CD4-positive, alpha-beta T cell treated with Interleukin-17A for 4 hours (primary cell): ENCODE data around the gene PANK2.
A peak's percentile ranks its signal among the peaks of the same experiment; 100 is the strongest.
"Not testable (repeated sequence)": the region's sequence is repeated elsewhere in the genome, so short reads cannot be mapped to it uniquely, and the experiment has no call there.

Source experiments
- DNase-seq: peaks from one replicate; pipeline ENCODE4 v3.0.0-alpha.2; 2020; ENCODE audit warnings: mixed read lengths

Gene PANK2

DNA sequence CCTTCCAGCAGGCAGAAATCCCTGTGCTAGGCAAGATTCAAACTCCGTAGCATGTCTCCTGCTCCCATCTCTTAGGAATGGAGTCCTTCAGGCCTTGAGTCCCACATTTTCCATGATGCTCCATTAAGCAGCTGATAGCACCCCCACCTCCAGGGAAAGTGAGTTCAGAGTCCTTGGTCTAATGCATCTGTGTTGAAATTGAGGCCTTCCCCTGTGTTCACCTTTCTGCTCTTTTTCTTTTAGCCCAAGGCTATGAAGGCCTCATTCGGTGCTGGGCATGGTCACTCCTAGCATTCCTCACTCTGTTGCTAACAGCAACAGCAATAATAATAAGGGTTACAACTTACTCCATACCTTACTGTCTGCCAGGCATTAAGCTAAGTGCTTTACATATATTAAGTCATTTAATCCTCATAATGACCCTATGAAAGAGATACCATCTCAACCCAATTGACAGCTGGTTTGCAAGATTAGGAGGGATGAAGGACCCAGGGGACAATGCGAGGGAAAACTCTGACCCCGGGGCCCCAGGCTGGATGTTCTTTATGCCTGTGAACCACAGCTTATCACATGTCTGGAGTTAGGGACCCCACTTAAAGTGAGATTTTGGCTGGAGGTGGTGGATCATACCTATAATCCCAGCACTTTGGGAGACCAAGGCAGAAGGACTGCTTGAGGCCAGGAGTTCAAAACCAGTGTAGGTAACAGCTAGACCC is 17.5 kb upstream of the PANK2 start:
- no peak for DNase-seq

DNA sequence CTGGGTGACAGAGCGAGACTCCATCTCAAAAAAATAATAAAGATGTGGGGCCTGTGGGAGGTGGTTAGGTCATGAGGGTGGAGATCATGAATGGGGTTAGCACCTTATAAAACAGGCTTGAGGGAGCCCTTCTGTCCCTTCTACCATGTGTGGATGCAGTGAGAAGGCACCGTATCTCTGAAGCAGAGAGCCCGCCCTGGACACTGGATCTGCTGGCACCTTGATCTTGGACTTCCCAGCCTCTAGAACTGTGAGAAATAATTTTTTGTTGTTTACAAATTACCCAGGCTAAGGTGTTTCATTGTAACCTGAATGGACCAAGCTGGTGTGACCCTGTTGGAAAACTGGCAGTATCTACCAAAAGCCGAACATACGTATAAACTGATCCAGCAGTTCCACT is 15.7 kb upstream of the PANK2 start:
- no peak for DNase-seq

DNA sequence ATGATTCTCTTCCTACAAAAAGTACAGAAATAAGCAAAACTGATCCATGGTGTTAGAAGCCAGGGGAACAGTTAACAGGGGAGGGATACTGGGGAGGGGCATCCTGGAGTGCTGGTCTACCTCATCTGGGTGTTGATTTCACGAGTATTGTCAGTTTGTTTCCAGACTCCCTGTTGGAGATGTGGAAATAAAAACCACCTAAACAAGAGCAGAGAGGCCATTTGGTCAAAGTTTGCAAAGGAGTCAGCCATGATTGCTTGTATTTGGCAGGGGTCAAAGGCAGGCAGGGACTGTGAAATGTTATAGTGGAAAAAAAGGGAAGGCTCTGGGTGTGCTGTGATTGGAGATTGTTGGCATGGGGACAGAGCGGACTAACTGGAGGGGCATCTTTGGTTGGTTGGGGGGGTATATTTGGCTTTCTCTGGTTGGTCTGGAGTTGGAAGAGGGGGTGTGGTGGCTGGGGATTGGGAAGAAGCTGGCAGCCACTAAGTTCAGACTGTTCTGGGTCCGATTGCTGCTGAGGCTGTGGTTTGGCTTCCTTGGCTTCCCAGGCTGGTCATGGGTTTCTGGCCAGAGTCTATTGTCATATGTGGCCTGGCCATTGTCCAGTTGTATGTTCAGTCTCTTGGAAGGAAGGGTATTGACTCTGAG is 14.9 kb upstream of the PANK2 start:
- DNase-seq, result no peak

DNA sequence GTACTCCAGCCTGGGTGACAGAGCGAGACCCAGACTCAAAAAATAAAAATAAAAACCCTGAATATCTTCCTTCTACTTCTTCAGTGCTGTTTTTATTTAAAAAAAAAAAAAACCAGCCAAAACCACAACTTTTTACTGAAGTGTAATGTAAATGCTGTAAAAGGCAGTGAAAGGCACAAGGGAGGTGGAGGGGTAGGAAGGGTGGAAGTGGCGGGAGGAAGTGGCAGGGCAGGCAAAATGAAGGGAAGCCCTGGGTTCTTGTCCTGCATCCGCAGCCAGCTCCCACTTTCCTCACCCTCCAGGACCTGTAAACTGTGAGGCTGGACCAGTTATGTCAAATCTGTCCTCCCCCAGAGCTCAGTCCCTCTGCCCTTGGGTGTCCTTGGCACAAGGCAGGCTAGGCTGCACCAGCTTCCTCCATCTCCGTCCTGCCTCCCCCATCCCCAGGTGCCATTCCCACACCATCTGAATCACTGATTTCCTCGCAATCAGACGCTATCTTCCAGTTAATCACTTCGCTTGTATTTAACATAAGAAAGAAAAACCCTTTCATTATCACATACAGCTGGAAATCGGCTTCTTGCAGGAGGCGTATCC is 13.7 kb upstream of the PANK2 start:
- no peak for DNase-seq

DNA sequence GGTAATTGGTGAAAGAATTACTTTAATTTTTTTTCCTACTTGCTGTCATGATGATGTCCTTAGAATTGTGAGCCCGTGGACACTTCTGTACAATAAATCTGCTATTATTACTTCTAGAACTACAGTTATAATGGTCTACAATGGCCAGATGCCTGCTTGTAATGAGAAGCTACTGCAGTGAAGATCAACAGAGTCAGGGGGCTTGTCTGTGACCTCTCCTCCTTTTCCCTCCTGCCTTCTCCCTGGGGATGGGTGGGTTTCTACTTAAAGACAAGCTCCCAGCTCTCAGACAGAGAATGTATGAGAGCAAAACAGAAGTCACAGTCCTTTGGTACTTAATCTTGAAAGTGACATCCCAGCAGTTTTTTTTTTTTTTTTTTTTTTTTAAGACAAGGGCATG is 13.2 kb upstream of the PANK2 start:
- DNase-seq, result no peak

DNA sequence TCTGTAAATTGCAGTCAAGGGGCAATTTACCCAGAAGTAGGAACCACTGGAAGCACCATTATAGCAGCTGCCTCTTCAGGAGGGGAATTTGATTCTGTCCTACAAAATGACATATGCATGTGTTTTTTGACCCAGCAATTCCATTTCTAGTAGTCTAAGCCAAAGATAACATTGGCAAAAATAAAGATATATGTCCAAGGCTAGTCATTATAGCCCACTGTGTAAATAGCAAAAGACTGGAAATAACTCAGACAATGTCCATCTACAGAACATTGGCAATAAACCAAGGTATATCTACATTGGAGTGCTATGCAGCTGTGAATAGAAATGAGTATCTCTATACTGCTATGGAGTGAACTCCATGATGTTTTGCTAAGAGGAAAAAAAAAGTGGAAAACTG is 12.5 kb upstream of the PANK2 start:
- DNase-seq, result no peak

DNA sequence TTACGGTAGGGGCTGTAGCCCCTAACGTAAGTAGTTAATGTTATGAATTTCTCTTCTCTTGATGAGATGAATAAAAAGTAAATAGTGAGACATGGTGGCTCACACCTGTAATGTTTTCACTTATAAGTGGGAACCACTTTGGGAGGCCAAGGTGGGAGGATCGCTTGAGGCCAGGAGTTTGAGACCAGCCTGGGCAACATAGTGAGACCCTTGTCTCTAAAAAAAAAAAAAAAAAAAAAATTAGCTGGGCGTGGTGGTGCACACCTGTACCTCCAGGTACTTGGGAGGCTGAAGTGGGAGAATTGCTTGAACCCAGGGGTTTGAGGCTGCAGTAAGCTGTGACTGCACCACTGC is 10.3 kb upstream of the PANK2 start:
- DNase-seq, result not testable (repeated sequence)

DNA sequence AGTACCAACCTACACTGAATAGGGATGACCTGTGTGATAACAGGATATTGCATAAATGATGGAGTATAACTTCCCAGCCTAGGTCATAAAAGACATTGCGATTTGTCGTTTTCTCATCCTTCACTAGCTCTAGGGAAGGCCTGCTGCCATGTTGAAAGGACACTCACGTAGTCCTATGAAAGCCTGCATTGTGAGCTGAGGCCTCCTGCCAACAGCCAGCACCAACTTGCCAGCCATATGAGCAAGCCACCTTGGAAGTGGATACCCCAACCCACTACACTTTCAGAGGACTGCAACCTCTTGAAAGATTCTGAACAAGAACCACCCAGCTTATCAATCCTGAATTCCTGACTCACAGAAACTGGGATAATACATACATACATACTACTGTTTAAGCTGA is 3.5 kb upstream of the PANK2 start:
- DNase-seq, result no peak

DNA sequence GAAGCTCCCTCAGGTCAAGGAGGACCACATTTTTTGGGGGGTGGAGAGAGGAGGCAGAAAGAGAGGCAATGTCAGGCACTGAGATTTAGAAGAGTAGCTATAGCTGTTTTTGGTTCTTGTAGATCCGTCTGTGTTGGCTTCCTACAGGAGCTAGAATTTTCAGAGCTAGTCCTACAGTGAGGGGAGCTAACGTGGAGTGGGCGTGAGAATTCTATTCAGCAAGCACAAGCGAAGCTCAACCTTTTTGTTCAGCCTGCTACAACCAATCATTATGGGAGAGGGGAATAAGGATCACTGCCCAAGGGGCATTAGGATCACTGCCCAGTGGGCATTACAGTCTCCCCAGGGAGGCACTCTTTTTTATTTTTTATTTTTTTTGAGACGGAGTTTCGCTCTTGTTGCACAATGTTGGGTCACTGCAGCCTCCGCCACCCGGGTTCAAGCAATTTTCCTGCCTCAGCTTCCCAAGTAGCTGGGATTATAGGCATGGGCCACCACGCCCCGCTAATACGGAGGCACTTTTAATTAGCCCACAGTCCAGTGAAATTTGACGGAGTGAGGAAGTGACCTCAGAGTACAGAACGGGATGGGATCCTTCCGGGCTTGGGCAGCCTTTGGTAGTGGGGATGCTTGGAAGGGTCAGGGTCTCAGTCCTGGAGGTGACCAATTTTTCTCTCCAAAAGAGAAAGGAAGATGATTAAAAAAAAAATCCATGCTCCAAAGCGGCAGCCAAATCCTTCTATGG is 1.1 kb upstream of the PANK2 start:
- no peak for DNase-seq

DNA sequence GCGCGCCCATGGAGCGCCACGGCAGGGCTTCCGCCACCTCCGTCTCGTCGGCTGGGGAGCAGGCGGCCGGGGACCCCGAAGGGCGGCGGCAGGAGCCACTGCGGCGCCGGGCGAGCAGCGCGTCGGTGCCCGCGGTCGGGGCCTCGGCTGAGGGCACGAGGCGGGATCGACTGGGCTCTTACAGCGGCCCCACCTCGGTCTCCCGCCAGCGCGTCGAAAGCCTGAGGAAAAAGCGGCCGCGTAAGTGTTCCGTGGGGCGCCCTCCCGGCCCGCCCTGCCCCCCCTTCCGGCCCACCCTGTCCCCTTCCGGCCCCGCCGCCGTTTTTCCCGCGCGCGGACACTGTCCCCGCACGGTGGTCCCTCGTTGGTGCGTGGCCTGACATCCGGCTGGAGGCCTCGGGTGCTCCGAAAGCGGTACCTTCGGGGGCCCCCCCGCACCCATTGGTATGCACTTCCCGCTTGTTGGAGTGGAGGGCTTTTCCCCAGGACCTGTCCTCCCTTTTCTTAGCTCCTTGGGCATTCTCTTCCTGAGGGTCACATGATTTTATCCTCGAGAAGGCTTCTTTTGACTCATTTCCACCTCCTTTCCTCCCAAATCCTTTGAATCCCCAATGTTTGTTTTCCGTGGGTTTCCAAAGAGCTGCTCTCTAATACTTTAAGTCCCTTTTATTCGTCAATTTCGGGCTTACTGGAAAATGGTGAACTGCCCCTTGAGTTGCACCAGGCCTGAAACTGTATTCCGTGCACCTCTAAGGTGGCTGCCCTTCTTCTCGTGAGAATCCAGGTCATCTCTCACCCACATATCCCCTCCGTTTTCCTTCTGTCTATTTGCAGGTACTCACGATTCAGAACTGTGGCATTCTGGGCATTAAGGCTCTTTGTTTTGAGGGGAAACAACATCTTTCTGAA is 556 bp downstream of the PANK2 start:
- peak; percentile 48 for DNase-seq

DNA sequence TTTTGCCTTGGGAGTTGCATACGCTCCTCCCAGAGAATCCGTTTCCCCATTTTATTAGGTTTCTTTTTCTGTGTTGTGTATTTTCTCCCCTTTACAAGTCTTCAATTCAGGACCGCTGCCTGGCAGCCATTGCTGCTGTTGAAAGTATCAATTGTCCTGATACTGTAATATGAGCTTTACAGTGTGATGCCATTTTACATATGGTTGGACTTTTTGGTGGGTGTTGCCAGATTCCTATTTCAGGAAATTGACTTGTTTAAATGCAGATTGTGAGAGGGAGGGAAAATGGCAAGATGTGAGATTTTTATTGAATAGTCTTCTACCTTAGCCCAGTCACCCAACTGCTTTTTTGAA is 1.2 kb downstream of the PANK2 start:
- DNase-seq, result no peak

DNA sequence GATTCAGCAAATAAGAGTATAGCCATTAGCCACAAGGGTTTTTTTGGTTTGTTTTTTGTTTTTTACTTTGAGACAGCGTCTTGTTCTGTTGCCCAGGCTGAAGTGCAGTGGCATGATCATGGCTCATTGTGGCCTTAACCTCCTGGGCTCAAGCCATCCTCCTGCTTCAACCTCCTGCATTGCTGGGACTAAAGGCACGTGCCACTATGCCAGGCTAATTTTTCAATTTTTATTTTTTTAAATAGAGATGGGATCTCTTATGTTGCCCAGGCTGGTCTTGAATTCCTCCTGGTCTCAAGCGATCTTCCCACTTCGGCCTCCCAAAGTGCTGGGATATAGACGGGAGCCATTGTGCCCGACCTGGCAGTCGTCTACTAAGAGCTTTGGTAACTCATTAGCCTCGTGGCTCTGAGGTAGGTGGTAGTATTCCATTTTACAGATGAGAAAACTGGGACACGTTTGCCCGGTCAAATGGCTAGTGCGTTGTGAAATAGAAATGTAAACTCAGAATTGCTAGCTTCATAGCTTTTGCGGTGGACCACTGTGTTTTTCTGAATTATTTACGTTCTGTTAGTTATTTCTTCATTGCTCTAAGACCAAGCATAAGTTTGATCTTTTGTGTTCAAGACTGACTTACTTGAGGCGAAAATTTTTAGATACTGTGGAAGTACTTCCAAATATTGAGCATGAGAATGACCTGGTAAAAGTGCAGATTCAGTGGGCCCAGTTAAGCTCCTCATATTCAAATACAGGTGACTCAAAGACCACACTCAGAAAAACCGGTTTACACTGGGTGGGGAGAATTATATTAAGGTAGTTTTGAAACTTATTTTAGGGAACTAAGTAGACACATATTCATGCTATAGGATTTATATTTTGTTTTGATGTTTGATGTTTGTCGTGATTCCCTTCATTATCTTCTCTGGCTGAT is 2.1 kb downstream of the PANK2 start:
- no peak for DNase-seq

DNA sequence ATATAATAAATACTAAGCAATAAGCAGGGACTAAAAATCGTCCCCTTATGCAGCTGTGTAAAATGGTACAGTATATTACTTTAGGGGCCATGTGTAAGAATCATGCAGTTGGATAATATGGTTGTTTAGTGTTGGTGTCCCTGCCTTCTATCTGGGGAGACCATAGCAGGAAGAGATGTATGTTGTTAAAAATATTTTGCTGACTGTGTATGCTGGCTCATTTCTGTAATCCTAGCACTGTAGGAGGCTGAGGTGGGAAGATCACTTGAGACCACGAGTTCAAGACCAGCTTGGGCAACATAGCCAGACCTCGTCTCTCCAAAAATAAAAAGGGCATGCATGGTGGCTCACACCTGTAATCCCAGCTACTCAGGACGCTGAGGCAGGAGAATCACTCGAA is 5.6 kb downstream of the PANK2 start:
- DNase-seq, result no peak

DNA sequence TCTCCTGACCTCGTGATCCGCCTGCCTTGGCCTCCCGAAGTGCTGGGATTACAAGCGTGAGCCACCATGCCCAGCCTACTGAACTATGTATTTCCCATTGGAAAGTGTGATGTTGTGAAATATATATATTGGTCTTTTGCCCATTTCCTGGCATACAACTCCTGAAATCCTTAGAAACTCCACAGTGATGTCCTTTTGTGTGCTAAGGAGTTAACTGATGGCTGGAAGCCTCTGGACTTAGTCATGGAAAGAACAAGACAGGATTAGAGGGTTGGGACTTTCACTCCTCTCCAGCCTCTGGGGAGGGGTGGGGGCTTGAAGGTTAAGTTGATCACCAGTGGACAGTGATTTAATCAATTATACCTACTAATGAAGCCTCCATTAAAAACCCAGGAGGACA is 7.1 kb downstream of the PANK2 start:
- DNase-seq, result no peak

DNA sequence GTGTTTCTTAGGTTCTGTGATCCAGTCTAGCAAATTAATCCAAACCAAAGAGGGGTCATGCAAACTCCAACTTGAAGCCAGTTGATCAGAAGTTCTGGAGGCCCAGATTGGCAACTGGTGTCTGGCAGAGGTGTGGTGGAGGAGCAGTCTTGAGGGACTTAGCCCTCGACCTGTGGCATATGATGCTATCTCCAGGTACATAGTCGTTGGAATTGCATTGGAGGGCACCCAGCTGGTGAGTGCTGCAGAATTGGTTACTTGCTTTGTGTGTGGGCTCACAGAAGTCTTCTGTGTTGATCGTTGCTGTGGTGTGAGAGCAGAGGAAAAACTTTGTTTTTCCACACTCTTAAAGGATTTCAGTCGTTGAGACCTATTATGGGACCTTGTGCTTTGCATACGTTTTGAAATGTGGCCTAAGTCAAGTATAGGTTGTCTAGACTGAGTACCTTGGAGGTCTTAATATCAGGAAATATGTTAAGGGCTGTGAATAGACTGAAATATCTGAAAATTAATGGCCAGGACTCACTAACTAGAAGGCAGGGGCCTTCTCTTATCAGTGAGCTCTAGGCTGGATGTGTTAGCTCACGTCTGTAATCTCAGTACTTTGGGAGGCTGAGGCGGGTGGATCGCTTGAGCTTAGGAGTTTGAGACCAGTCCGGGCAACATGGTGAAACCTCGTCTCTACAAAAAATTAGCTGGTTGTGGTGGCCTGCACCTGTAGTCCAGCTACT is 7.8 kb downstream of the PANK2 start:
- no peak for DNase-seq

DNA sequence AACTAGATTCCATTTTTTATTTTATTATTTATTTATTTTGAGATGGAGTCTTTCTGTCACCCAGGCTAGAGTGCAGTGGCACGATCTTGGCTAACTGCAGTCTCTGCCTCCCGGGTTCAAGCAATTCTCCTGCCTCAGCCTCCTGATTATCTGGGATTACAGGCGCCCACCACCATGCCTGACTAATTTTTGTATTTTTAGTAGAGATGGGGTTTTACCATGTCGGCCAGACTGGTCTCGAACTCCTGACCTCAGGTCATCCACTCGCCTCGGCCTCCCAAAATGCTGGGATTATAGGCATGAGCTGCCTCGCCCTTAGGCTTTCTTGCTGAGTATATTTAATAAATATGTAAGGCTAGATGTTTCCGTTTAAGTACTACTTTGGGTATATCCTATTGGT is 9.0 kb downstream of the PANK2 start:
- not testable (repeated sequence) for DNase-seq

DNA sequence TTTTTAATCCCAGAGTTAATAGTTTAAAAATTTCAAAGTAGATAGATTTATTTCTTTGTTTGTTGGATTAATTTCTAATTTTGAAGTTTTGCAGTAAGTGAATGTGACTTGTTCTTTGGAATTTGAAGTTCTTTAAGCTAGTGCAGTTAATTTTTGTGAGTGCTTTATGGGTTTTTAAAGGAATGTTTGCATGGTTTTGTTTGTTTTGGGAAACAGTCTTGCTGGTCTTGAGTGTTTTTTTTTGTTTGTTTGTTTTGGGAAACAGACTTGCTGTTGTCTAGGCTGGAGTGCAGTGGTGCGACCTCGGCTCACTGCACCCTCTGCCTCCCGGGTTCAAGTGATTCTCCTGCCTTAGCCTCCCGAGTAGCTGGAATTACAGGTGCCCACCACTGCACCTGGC is 9.5 kb downstream of the PANK2 start:
- no peak for DNase-seq

DNA sequence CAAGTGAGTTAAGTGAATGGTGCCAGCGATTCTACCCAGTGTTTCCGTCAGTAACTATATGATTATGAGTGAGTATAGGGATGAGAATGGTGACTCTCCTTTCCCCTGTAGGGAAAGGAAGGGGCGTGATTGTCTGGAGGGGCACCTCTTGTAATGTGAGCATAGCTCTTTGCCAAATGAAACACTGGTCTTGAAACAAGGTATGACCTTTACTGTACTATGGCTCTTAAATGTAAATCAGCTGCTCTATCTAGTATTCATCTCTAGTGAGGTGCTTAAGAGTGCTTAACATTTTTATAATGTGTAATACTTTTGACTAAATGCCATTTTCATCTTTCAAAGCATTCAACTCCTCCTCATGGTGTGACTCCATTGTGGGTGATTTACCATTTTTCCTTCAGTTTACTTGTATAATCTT is 11.0 kb downstream of the PANK2 start:
- DNase-seq, result no peak

DNA sequence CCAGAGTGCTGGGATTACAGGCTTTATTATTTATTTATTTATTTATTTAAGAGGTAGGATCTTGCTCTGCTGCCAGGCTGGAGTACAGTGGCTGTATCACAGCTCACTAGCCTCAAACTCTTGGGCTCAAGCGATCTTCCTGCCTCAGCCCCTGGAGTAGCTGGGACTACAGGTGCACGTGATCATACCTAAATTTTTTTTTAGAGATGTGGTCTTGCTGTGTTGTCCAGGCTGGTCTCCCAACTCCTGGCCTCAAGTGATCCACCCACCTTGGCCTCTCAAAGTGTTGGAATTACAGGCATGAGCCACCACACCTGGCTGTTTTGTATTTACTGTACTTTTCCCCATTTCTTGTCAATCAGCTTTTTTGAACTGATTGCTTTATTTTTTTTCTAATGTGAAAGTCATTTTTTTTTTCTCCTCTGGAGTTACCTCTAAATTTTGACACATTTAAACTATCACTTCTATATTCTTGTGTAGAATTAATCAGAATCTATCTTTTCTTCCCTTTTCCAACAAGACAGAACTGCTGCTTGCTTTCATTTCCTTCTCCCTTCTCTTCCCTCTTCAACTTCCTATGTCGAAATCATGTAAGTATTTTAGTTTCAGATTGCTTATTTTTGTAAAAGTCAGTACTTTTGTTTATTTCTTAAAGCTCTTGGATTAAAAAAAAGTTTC is 12.0 kb downstream of the PANK2 start:
- no peak for DNase-seq

DNA sequence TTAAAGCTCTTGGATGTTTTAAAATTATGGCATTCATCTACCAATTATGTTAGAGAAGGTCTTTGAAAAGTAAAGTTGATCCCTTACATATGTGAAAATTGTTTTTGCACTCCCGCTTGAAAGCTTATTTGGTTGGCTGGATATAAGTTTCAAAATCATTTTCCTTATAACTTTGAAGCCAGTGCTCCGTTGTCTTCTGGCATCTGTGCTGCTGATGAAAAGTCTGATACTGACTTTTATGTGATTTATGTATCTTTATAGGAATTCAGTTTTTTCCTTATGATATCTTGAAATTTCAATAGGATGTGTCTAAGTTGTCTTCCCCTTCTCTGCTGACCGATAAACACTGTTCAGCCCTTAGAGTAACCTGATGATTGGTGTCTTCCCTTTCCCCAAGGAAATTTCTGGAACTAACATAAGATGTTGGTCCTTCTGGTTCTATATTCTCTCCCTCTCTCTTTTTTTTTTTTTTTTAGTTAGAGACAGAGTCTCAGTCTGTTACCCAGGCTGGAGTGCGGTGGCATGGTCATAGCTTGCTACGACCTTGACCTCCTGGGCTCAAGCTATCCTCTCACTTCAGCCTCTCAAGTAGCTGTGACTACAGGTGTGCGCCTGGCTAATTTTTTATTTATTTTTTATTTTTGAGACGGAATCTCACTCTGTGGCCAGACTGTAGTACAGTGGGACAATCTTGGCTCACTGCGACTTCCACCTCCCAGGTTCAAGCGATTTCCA is 12.7 kb downstream of the PANK2 start:
- DNase-seq, result no peak
